GM12801 (cell line): Measurements from ENCODE around the gene PAX5.

ENCODE experiments used
- CTCF ChIP-seq: IDR thresholded peaks from one replicate; pipeline ENCODE4 v1.5.1; 2011; ENCODE audit warnings: control low read depth; ENCODE audit not compliant: insufficient read length; ENCODE audit errors: extremely low read depth

The PAX5 gene

GRCh38 chr9:36974731-36975130 is 59.3 kb downstream of the PAX5 start:
- TF ChIP-seq CTCF = no peak

GRCh38 chr9:36971935-36972488 is 62.1 kb downstream of the PAX5 start:
- no peak for TF ChIP-seq CTCF

DNA sequence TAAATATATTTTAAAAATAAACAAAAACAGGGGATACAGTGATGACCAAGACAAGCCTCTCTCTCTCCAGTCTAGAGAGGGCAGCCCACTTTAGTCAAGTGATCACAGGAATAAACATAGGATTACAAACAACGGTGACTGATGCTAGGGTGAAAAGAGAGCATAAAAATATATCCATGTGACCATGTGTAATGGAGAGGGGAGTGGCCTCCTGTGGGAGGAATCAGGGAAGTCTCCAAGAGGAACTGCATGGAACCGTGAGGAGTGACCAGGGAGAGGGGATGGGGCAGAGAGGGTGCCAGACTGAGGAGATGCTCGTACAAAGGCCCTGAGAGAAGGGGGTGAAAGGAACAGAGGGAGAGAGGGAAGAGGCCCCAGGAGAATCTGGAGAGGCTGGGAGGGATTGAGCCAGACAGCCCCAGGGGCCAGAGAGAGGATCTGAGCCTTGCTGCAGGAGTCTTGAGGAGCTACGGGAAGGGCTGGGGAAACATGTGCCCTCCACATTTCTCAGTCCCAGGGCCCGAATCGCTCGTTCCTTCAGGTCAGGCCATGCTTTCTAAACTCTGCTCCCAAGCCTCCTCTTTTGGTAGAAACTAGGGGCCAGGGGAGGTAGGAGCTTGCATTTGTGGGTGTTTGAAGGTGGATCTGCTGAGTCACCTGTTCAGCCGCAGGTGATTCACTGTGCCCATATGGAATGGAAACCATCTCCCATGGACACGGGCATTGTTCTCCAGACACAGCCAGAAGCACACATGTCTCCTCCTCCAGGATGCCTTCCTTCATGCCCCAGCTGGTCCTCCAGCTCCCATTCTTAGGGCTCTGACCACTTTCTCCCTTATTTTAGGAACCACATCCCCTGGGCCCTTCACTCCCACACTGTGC is 63.8 kb downstream of the PAX5 start:
- TF ChIP-seq CTCF = no peak

DNA sequence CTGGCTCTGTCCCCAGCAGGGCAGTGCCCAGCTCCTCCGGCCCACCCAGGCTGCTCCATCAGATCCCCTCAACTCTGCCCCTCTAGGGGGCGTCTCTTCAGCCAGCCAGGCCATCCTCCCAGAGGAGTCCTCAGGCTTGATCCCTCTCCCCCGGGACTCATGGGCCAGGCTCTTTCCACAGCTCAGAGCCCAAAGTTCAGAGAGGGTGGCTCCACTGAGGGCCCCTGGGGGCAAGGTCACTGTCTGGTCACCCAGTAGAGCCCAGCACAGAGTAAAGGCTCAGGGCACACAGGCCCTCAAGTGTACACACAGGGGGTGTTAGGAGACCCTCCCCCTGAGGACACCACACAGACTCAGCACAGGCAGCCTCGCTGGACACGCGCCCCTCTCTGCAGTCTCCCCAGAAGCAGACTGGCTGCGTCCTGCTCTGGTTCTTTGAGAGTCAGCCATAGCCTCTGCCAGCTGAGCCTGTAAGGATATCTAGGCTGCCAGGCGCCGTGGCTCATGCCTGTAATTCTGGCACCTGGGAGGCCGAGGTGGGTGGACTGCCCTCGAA is 64.8 kb downstream of the PAX5 start:
- TF ChIP-seq CTCF = no peak

DNA sequence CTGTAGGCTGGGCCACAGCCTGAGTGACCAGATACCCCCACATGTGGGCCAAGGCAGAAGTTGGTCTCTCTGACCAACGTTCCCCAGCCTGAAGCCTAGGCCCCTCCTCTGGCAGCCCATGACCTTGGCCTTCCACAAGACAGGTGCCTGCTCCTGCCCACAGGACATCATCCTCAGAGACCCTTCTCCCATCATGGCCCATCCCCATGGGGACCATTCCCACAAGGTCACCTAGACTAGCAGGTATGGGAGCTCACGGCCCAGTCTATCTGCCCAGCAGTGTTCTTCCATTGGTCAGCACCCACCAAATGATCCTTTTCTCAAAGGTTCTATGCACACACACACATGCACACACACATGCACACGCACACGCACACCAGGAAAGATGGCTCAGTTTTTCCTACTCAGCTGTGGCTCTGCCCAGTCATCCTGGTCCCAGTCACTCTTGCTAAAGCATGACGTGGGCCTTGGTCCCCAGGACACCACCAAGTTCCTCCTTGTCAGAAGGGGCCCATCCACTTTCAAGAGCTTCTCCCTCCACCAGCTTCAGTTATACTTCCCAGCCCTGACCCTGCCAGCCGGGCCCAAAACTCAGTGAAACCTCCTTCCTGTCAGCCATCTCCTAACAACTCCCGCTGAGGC is 65.4 kb downstream of the PAX5 start:
- TF ChIP-seq CTCF = no peak

- no peak for TF ChIP-seq CTCF
Observed at GRCh38 chr9:36967997-36968396, 66.1 kb downstream of the PAX5 start.

DNA sequence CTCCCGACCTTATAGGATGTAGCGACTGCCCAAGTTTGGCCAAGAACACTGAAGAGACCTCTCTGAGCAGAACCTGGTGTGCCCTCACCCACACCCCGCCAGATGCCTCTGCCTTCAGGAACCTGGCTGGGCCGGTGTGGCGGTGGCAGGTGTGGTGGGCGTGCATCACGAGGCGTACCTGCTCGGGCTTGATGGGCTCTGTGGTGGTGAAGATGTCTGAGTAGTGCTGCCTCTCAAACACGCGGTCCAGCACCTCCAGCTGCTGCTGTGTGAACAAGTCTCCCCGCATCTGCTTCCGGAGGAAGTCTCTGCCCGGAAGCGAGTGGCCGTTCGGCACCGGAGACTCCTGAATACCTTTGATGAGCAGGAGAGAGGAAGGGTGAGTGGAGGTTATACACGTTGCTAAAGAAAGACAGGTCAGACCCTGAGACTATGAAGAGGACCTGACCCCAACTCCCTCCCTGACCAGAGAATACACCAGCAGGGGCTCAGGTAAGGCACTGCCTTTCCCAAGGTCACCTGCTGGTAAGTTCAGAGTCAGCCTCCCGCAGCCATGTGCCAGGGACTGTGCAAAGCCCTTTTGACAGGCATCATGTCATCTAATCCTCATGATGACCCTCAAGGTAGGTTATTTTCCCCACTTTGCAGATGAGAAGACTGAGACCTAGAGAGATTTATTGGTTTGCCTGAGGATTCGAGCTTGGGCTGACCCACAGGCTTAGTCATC is 67.5 kb downstream of the PAX5 start:
- TF ChIP-seq CTCF = no peak
